Measurements from ENCODE around the gene TMEM87A.
"Not testable (repeated sequence)": the region's sequence is repeated elsewhere in the genome, so short reads cannot be mapped to it uniquely, and the experiment has no call there.

Gene TMEM87A

GRCh38 chr15:42272939-42273899, at the start of gene TMEM87A, which contains the start of gene GANC:
TSS of gene TMEM87A (minus strand) at chr15:42273433. CDS start at chr15:42273398, 35 bp downstream.
TSS of gene GANC (plus strand) at chr15:42273201. CDS start at chr15:42274482, 1,281 bp downstream.
- TF ChIP-seq, protein P1, sequence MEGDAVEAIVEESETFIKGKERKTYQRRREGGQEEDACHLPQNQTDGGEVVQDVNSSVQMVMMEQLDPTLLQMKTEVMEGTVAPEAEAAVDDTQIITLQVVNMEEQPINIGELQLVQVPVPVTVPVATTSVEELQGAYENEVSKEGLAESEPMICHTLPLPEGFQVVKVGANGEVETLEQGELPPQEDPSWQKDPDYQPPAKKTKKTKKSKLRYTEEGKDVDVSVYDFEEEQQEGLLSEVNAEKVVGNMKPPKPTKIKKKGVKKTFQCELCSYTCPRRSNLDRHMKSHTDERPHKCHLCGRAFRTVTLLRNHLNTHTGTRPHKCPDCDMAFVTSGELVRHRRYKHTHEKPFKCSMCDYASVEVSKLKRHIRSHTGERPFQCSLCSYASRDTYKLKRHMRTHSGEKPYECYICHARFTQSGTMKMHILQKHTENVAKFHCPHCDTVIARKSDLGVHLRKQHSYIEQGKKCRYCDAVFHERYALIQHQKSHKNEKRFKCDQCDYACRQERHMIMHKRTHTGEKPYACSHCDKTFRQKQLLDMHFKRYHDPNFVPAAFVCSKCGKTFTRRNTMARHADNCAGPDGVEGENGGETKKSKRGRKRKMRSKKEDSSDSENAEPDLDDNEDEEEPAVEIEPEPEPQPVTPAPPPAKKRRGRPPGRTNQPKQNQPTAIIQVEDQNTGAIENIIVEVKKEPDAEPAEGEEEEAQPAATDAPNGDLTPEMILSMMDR (IDR thresholded peaks at IDR 0.05; ENCODE audit: low read depth, low read length) = no peak
- TF ChIP-seq MAX (IDR thresholded peaks at IDR 0.05; ENCODE audit: low read depth, low read length) (peak; percentile 4; the same call in 1 of the 2 replicates), POLR2A (IDR thresholded peaks at IDR 0.05; ENCODE audit: extremely low read depth, insufficient read length) (peak; percentile 91), MYC (IDR thresholded peaks at IDR 0.05; ENCODE audit: low read depth, low read length) (peak; percentile 57; the same call in 1 of the 2 replicates)
- DNase-seq (ENCODE audit: low read depth) = peak; percentile 99
- H3K4me3 ChIP-seq (ENCODE audit: low read depth, low read length) = peak within 1 kb of the TSS; percentile 84

GRCh38 chr15:42319206-42319605, 46.0 kb upstream of the TMEM87A start:
- H3K4me3 ChIP-seq (ENCODE audit: low read depth, low read length) = no peak overlapping the region
- no peak for DNase-seq (ENCODE audit: low read depth)
- TF ChIP-seq MYC (IDR thresholded peaks at IDR 0.05; ENCODE audit: low read depth, low read length) (no peak), MAX (IDR thresholded peaks at IDR 0.05; ENCODE audit: low read depth, low read length) (no peak), POLR2A (IDR thresholded peaks at IDR 0.05; ENCODE audit: extremely low read depth, insufficient read length) (no peak)
- TF ChIP-seq, protein P1 (IDR thresholded peaks at IDR 0.05; ENCODE audit: low read depth, low read length) = no peak

DNA sequence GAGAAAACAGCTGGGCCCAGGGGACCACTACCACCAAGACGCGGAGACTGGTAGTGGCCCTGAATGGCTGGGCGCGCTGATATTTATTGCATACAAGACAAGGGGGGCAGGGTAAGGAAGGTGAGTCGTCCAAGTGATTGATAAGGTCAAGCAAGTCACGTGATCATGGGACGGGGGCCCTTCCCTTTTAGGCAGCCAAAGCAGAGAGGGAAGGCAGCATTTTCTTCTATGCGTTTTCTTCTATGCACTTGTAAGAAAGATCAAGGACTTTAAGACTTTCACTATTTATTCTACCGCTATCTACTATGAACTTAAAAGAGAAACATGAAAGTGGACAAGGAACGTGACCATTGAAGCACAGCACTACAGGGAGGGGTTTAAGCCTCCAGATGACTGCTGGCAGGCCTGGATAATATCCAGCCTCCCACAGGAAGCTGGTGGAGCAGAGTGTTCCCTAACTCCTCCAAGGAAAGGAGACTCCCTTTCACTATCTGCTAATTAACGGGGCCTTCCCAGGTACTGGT, 43.1 kb upstream of the TMEM87A start:
- not testable (repeated sequence) for DNase-seq (ENCODE audit: low read depth); H3K4me3 ChIP-seq (ENCODE audit: low read depth, low read length)

DNA sequence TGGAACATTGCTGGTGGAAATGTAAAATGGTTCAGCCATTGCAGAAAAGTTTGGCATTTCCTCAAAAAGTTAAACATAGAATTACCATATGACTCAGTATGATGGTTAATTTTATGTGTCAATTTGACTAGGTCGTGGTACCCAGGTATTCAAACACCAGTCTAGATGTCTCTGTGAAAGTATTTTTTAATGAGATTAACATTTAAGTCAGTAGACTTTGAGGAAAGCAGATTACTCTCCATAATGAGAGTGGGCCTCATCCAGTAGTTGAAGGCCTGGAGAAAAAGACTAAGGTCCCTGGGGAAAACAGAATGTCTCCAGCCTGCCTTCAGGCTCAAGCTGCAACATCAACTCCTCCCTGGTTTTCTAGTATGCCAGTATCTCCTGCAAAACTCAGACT, 42.3 kb upstream of the TMEM87A start:
- H3K4me3 ChIP-seq (ENCODE audit: low read depth, low read length) = no peak overlapping the region
- peak; percentile 9 for DNase-seq (ENCODE audit: low read depth)
- TF ChIP-seq MAX (IDR thresholded peaks at IDR 0.05; ENCODE audit: low read depth, low read length) = no peak

GRCh38 chr15:42314818-42315217, 41.6 kb upstream of the TMEM87A start:
- no peak for DNase-seq (ENCODE audit: low read depth)
- TF ChIP-seq MAX (IDR thresholded peaks at IDR 0.05; ENCODE audit: low read depth, low read length) (no peak), MYC (IDR thresholded peaks at IDR 0.05; ENCODE audit: low read depth, low read length) (no peak), POLR2A (IDR thresholded peaks at IDR 0.05; ENCODE audit: extremely low read depth, insufficient read length) (no peak)
- TF ChIP-seq, protein P1 (IDR thresholded peaks at IDR 0.05; ENCODE audit: low read depth, low read length) = no peak
- no peak overlapping the region for H3K4me3 ChIP-seq (ENCODE audit: low read depth, low read length)

DNA sequence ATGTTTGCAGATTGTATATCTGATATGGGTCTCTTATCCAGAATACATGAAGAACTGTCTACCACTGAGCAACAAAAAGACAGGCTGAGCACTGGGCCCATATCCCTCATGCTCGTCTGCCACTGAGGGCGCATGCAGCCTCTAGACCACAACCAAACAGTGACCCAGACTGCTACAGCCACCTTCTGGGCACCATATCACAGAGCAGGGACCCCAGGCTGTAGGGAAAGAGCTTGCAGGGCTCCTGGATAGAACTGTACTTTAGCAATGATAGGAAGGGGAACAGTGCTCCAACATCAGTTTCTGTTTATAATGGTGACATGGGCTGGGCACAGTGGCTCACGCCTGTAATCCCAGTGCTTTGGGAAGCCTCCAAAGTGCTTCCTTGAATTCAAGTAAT, 40.2 kb upstream of the TMEM87A start:
- TF ChIP-seq POLR2A (IDR thresholded peaks at IDR 0.05; ENCODE audit: extremely low read depth, insufficient read length) (no peak), MYC (IDR thresholded peaks at IDR 0.05; ENCODE audit: low read depth, low read length) (peak; percentile 12; the same call in 1 of the 2 replicates)
- H3K4me3 ChIP-seq (ENCODE audit: low read depth, low read length) = no peak overlapping the region
- peak; percentile 23 for DNase-seq (ENCODE audit: low read depth)

DNA sequence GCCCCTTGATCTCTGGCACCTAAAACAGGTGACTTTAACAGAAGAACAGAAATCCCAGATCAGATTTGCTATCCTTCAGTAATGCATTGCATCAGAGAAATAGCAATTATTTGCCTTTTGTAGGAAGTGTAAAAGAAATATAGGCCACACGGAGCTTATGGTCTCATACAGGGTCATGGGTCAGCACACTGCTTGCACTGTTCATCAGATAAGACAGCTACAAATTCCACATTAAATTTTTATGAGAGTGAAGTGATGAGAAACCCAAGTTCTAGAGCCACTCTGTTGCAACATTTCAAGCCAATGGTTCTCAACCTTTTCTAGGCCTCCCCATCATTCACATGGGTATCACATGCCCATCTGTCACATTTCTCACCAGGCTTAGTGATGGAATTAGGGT, 33.4 kb upstream of the TMEM87A start:
- no peak for DNase-seq (ENCODE audit: low read depth)
- H3K4me3 ChIP-seq (ENCODE audit: low read depth, low read length) = no peak overlapping the region
- TF ChIP-seq POLR2A (IDR thresholded peaks at IDR 0.05; ENCODE audit: extremely low read depth, insufficient read length) (no peak), MYC (IDR thresholded peaks at IDR 0.05; ENCODE audit: low read depth, low read length) (no peak), MAX (IDR thresholded peaks at IDR 0.05; ENCODE audit: low read depth, low read length) (no peak)
- TF ChIP-seq, protein P1 (IDR thresholded peaks at IDR 0.05; ENCODE audit: low read depth, low read length) = no peak

DNA sequence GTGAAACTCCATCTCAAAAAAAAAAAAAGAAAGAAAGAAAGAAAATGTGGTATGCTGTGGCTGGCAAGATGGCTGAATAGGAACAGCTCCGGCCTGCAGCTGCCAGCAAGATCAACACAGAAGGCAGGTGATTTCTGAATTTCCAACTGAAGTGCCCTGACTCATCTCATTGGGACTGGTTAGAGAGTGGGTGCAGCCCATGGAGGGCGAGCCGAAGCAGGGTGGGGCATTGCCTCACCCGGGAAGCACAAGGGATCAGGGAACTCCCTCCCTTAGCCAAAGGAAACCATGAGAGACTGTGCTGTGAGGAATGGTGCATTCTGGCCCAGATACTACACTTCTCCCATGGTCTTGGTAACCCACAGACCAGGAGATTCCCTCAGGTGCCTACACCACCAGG, 27.8 kb upstream of the TMEM87A start:
- DNase-seq (ENCODE audit: low read depth); H3K4me3 ChIP-seq (ENCODE audit: low read depth, low read length): not testable (repeated sequence)

Measured in NB4 (cell line).